HepG2 (cell line): Measurements from ENCODE around the gene HEXIM1. TPM values are rescaled to one million over a fixed set of nuclear protein-coding genes. Genes with fewer than 3 reads are reported as not detected.

ENCODE experiments used
- ARID4A ChIP-seq: sonication (generic); formaldehyde crosslinking; IDR thresholded peaks from 2 replicates; pipeline ENCODE4 v1.5.0; 2020; ENCODE audit warnings: mild to moderate bottlenecking, missing genetic modification reagents, borderline replicate concordance
- IRF1 ChIP-seq: sonication (generic); formaldehyde crosslinking; IDR thresholded peaks from 2 replicates; pipeline ENCODE4 v1.4.0; 2020; ENCODE audit warnings: low read depth, mild to moderate bottlenecking, missing genetic modification reagents
- NR2F6 ChIP-seq, 2 experiments: IDR thresholded peaks; 2 replicates each; pipeline ENCODE4 v1.6.1; 2016; ENCODE audit warnings: antibody characterized with exemption in 1 of 2, mild to moderate bottlenecking in 1 of 2
- TERF1 ChIP-seq: sonication (generic); formaldehyde crosslinking; IDR thresholded peaks from 2 replicates; pipeline ENCODE4 v1.8.0; 2022; ENCODE audit warnings: mild to moderate bottlenecking, missing genetic modification reagents, moderate library complexity
- TFAP4 ChIP-seq: sonication (generic); IDR thresholded peaks from 2 replicates; pipeline ENCODE4 v1.6.1; 2016; ENCODE audit warnings: low read depth, borderline replicate concordance
- THAP11 ChIP-seq: IDR thresholded peaks from 2 replicates; pipeline ENCODE4 v1.6.1; 2016; ENCODE audit warnings: missing biosample characterization, missing genetic modification reagents
- ZNF205 ChIP-seq: IDR thresholded peaks from 2 replicates; pipeline ENCODE4 v1.6.1; 2018; ENCODE audit warnings: missing biosample characterization, missing genetic modification reagents
- ZNF30 ChIP-seq: sonication (generic); formaldehyde crosslinking; IDR thresholded peaks from 2 replicates; pipeline ENCODE4 v1.5.0; 2020; ENCODE audit warnings: mild to moderate bottlenecking, missing genetic modification reagents
- ZNF484 ChIP-seq: sonication (generic); formaldehyde crosslinking; IDR thresholded peaks from 2 replicates; pipeline ENCODE4 v1.5.1; 2020; ENCODE audit warnings: mild to moderate bottlenecking, low read depth, missing genetic modification reagents, borderline replicate concordance
- ZNF614 ChIP-seq: IDR thresholded peaks from 2 replicates; pipeline ENCODE4 v1.6.1; 2018; ENCODE audit warnings: missing biosample characterization, missing genetic modification reagents, inconsistent platforms, borderline replicate concordance
- ZNF883 ChIP-seq: sonication (generic); formaldehyde crosslinking; IDR thresholded peaks from 2 replicates; pipeline ENCODE4 v1.5.1; 2020; ENCODE audit warnings: mild to moderate bottlenecking, missing genetic modification reagents; ENCODE audit errors: not compliant biosample characterization
- polyA plus RNA-seq, 8 experiments: library from polyadenylated mRNA; depleted of rRNA in 3 of 8; stranded (reverse) in 7 of 8; unstranded in 1 of 8; fragments of >200 nt; fragmentation: Illumina TruSeq in 4 of 8; extraction: Trizol in 4 of 8; gene quantifications; 2 replicates each; pipeline versions ENCODE4 v1.2.1 to v1.2.3, GENCODE V29; 2011 to 2016; ENCODE audit warnings: low read depth in 4 of 8, missing spikeins in 1 of 8, mixed read lengths in 1 of 8; ENCODE audit not compliant: insufficient read depth in 1 of 8
- total RNA-seq, 5 experiments: library from RNA; depleted of rRNA; stranded (reverse); fragments of >200 nt; fragmentation: Illumina TruSeq; extraction: Trizol; gene quantifications; 2 replicates each; pipeline ENCODE4 v1.2.3, GENCODE V29; 2016; ENCODE audit warnings: low read depth in 1 of 5
- TF ChIP-seq, protein P1 (sequence below): sonication (generic); formaldehyde crosslinking; IDR thresholded peaks from 2 replicates; pipeline ENCODE4 v1.4.0; 2020; ENCODE audit warnings: missing genetic modification reagents
- TF ChIP-seq, protein P2 (sequence below): sonication (generic); formaldehyde crosslinking; IDR thresholded peaks from 2 replicates; pipeline ENCODE4 v1.5.0; 2020; ENCODE audit warnings: mild to moderate bottlenecking, missing genetic modification reagents
- TF ChIP-seq, protein P3 (sequence below): sonication (generic); formaldehyde crosslinking; IDR thresholded peaks from 2 replicates; pipeline ENCODE4 v1.5.0; 2020; ENCODE audit warnings: missing genetic modification reagents

HEXIM1 gene
- total and polyA plus RNA-seq, 2 of the 13 experiments (the other 11 are each of a cell fraction or from before 2014, with no cell fraction given): 10.5 to 16.6 TPM

- TF ChIP-seq TERF1 (CRISPR knock-in tag): no peak; the same call in 1 of the 2 replicates
- no peak for TF ChIP-seq ZNF484 (CRISPR knock-in tag)
- TF ChIP-seq, protein P1, sequence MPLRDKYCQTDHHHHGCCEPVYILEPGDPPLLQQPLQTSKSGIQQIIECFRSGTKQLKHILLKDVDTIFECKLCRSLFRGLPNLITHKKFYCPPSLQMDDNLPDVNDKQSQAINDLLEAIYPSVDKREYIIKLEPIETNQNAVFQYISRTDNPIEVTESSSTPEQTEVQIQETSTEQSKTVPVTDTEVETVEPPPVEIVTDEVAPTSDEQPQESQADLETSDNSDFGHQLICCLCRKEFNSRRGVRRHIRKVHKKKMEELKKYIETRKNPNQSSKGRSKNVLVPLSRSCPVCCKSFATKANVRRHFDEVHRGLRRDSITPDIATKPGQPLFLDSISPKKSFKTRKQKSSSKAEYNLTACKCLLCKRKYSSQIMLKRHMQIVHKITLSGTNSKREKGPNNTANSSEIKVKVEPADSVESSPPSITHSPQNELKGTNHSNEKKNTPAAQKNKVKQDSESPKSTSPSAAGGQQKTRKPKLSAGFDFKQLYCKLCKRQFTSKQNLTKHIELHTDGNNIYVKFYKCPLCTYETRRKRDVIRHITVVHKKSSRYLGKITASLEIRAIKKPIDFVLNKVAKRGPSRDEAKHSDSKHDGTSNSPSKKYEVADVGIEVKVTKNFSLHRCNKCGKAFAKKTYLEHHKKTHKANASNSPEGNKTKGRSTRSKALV (CRISPR knock-in tag): peak; percentile 83
- TF ChIP-seq ZNF30 (CRISPR knock-in tag): 0 out of 2 replicates have a peak, but pooled peaks have one; percentile 17
- peak; percentile 55; the same call in 1 of the 2 replicates for TF ChIP-seq TFAP4
- TF ChIP-seq, protein P2, sequence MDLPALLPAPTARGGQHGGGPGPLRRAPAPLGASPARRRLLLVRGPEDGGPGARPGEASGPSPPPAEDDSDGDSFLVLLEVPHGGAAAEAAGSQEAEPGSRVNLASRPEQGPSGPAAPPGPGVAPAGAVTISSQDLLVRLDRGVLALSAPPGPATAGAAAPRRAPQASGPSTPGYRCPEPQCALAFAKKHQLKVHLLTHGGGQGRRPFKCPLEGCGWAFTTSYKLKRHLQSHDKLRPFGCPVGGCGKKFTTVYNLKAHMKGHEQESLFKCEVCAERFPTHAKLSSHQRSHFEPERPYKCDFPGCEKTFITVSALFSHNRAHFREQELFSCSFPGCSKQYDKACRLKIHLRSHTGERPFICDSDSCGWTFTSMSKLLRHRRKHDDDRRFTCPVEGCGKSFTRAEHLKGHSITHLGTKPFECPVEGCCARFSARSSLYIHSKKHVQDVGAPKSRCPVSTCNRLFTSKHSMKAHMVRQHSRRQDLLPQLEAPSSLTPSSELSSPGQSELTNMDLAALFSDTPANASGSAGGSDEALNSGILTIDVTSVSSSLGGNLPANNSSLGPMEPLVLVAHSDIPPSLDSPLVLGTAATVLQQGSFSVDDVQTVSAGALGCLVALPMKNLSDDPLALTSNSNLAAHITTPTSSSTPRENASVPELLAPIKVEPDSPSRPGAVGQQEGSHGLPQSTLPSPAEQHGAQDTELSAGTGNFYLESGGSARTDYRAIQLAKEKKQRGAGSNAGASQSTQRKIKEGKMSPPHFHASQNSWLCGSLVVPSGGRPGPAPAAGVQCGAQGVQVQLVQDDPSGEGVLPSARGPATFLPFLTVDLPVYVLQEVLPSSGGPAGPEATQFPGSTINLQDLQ (CRISPR knock-in tag): no peak
- TF ChIP-seq ZNF205 (CRISPR knock-in tag): peak; percentile 70; the same call in 1 of the 2 replicates
- TF ChIP-seq ARID4A (CRISPR knock-in tag): peak; percentile 93
- TF ChIP-seq NR2F6 (IDR thresholded peaks at IDR 0.05): peak; percentile 77
- peak; percentile 86 for TF ChIP-seq NR2F6 (CRISPR knock-in tag; IDR thresholded peaks at IDR 0.05)
- TF ChIP-seq IRF1 (CRISPR knock-in tag): no peak
- TF ChIP-seq ZNF883 (CRISPR knock-in tag): peak; percentile 97
- TF ChIP-seq ZNF614 (CRISPR knock-in tag): peak; percentile 93
- TF ChIP-seq THAP11 (CRISPR knock-in tag): peak; percentile 90
- TF ChIP-seq, protein P3, sequence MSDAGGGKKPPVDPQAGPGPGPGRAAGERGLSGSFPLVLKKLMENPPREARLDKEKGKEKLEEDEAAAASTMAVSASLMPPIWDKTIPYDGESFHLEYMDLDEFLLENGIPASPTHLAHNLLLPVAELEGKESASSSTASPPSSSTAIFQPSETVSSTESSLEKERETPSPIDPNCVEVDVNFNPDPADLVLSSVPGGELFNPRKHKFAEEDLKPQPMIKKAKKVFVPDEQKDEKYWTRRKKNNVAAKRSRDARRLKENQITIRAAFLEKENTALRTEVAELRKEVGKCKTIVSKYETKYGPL (CRISPR knock-in tag): no peak; the same call in 1 of the 2 replicates
Observed at GRCh38 chr17:45135192-45135977, 12.9 kb upstream of the HEXIM1 start, which contains the start of gene ACBD4 (continued).
